HG02642 (cell line): ENCODE results near the gene FAM24B.
"Not testable (repeated sequence)": the region's sequence is repeated elsewhere in the genome, so short reads cannot be mapped to it uniquely, and the experiment has no call there.

Source experiments
- ATAC-seq: cut with Tn5 transposase; IDR thresholded peaks from one replicate; pipeline ENCODE4 v1.9.1; 2021; ENCODE audit warnings: mild to moderate bottlenecking; ENCODE audit not compliant: unreplicated experiment, poor library complexity

FAM24B gene

GRCh38 chr10:122861711-122862161 is 17.6 kb downstream of the FAM24B start:
- no peak for ATAC-seq

GRCh38 chr10:122859527-122859926 is 19.9 kb downstream of the FAM24B start:
- ATAC-seq = no peak

- ATAC-seq = not testable (repeated sequence)
These were observed 21.3 kb downstream of the FAM24B start for GRCh38 chr10:122858042-122858441.

GRCh38 chr10:122856902-122857301 is 22.5 kb downstream of the FAM24B start:
- ATAC-seq = no peak

DNA sequence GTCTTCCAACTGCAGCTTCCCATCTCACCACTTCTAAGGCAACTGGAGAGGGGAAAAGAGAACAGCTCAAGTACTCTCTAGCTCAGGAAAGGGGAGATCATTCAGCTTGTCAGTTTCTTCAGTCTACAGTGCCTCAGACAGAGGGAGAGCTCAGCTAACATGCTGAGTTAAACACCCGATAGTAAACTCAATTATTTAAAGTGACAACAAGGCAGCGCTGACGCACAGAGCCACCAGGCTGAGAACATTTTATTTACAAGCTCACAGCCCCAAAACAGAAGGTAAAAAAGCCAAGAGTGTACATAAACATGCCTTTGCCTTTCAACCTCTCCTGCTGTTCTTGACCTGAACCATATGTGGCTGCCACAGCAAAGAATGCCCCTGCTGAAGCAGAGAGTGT is 23.6 kb downstream of the FAM24B start:
- ATAC-seq = no peak

DNA sequence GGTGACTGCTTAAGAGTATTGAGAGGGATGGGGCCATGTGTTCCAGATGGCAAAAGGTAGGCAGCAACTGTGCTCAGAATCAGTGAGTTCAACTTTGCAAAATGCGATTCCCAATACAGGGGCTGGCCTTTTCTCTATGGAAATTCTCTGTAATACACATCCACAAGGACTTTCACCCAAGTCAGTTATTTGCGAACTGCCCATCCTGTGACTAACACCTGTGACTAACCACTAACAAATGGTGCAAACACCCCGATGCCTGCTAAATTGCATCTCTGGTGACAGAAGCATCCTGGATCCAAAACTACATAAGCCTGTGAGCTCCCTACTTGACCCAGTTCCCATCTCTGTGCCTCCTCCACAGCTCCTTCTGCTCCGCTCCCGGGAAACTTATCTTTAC is 24.7 kb downstream of the FAM24B start:
- no peak for ATAC-seq

- ATAC-seq = no peak
These were observed 25.6 kb downstream of the FAM24B start for GRCh38 chr10:122853665-122854313.

GRCh38 chr10:122852261-122852660 is 27.1 kb downstream of the FAM24B start:
- ATAC-seq = no peak

DNA sequence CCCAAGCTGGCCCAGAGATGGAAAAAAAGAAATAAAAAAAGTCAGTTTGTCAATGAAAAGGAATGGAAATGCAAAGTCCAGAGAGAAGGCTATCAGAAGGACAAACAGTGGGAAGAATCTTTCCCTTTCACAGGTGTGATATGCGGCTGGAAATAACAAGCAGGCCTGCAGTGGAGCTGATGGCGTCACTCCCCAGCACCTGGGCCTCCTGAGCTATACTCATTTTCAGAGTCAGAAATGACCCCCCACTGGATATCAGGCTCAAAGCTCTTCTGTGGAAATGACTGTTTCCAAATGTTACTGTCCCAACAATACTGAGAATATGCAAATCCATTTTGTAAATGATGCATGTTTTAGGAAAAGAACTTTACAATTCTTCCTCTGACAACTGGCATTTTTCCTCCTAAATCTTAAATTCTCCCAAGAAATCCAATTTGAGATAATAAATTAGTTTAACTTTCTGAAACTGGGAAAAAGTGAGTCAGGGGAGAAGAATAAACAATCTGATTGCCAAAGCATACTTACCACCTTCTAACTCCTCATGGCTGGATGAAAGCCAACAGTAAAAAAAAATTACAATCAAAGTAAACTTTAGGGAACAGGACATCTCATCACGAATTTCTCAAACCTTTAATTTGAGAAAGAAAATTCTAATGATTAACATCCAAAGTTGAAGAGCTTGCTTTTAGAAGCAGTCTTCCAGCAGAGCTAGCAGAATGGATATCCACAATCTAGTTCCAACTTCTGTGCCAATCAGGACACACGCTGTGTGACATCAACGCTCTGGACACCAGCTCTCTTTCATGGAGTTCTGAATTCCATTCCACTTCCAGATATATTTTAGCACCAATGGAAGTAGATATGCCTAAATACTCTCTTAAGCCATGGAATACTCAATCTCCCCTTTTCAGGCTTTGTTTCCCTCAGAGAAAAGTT is 28.4 kb downstream of the FAM24B start:
- no peak for ATAC-seq

DNA sequence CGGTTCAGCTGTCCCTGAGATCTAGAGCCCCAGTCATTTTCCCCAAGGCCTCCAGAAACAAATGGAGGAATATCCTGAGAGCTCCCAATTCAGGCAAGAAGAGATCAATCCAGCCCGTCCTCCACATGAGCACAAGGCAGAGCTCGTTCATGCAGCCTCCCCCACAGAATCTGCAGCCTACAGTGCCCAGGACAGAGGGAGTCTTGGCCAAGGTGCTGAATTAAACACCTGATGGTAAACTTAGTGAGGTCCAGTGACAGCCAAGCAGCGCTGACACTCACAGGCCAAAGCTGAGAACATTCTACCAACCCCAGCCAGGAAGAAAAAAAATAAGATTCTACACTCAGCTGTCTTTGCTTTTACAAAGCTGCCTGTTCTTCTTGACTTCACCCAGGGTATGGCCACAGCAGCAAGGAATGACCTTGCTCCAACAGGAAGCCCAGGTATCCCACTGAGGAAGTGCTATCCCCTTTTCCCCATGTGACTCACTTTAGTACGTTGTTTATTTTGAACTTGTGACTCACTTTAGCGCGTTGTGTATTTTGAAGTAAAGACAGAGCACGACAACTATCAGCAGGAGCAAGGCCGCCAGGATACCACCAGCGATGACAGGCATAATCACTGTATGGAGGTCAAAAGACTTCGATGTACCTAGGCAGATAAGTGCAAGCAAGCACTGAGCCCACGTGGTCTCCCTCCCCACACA is 29.3 kb downstream of the FAM24B start:
- no peak for ATAC-seq

GRCh38 chr10:122849090-122849489 is 30.3 kb downstream of the FAM24B start:
- no peak for ATAC-seq

DNA sequence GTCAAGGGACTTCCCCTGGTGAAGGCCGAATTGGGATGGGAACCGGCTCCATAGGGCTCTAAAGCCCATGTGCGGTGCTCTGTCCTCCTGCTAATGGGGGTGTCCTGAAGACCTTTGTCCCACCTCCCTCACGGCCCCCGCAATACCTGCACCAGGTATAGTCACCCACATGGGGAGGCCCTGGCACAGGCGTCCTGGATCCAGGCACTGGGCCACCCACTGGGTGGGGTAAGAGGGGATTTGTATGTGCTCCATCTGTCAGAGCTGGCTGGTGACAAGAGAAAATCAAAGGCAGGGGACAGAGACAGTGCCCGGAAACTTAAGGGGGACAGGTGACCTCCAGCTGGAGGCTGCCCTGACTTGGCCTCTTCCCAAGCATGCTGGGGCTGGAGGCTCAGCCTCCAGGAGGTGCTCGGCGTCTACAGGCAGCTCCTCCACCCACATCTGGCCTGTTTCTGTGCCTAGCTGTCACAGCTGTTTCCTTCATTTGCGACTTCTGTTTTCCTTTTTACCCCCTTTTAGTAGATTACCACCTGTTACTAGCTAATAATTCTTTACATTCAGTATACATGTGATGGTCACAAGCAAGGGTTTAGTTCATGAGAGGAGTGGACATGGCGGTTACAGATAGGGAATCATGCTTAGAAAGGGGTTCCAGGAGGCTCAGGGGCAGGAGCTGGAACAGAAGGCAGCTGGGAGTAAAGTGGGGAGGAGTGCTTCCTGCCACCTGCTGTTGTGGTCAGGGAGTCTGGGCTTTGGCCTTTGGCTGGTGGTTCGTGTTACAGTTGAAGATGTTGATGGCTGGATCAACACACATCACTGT is 31.4 kb downstream of the FAM24B start:
- ATAC-seq = no peak

DNA sequence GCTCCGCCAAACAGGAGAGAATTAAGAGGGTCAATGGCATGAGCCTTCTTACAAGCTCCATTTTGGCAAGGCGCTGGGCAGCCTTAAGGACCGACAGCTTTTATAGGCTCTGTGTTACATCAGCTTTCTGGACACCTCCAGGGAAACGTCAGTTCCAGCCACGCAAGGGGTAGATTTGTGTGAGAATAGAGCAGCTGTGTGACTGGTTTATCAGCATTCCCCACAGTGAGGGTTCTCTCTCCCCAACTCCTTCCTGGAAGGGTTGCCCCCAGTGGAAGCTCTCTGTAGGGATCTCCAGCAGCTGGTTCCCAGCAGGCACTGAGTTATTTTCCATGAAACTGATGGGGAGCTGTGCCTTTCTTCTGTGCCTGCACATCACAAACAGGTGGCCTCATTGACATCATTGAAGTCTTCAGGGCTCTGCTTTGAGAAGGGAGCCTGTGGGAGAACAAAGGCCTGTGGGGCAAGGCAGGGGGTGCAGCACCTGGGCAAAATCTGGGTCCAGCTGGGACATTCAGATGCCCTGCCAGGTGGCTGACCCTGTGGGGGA is 33.5 kb downstream of the FAM24B start, which contains the start of gene CUZD1:
CUZD1 (minus strand) TSS at position 75 of the 550 bp plus-strand sequence; CDS start at position 61, 14 bp downstream.
- no peak for ATAC-seq

GRCh38 chr10:122844146-122844545 is 35.2 kb downstream of the FAM24B start:
- ATAC-seq = no peak

DNA sequence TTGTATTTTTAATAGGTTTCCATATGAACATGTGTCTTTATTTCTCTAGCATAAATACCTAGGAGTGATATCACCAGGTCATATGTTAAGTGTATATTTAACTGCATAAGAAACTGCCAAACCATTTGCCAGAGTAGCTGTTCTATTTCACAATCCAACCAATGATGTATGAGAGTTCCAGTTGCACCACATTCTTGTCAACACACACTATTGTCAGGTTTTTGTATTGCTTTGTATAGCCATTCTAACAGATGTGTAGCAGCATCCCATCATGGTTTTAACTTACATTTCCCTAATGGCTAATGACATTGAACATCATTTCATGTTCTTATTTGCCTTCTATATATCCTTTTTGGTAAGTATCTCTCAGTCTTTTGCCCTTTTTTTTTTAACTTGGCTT is 37.8 kb downstream of the FAM24B start:
- ATAC-seq = no peak

- ATAC-seq = no peak
These were observed 39.9 kb downstream of the FAM24B start for GRCh38 chr10:122839505-122839904.

- no peak for ATAC-seq
These were observed 40.5 kb downstream of the FAM24B start for GRCh38 chr10:122838880-122839279.

DNA sequence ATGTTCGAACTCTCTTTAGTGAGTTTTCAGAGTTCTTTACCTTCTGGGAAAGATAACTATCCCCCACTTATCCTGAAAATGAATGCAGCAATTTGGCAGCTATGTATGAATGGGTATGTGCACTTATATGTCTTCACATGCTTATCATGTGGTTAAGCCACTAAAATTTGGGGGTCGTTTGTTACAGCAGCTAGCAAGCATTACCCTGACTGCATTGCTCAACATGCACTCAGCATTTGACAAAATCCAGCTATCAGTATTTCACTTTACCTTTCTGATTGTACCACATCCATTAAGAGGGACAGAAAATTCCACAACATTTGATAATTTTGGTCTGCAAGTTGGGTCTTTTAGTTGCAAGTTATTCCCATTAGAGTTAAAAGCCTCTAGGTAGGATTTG is 43.5 kb downstream of the FAM24B start:
- no peak for ATAC-seq

DNA sequence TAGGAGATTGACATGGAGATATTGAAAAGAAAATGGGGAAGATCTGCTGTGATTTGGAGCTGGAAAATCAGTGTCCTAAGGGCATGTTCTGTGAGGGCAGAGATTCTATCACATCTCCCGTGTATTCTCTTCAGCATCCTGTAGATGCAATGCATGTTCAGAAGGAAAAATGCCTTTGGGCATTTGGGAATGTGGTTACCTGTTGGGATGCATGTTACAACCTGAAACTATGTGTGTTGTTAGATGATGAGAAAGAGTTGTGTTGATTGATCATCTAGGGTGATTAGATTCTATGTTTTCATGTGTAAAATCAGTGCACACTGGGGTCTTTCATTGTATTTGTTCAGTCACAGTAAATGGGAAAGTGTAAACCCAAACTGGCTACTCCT is 48.4 kb downstream of the FAM24B start:
- no peak for ATAC-seq
